SK-N-SH (cell line): ENCODE results near the gene SPATA32. TPM values are rescaled to one million over a fixed set of nuclear protein-coding genes. Genes with fewer than 3 reads are reported as not detected.

ENCODE experiments used
- CTCF ChIA-PET: fragments of 300-600, 350-600 bp; formaldehyde crosslinking; extraction: SDS; loops from one replicate; lab custom pipeline; 2021; lab: Yijun Ruan, JAX
- POLR2A ChIA-PET: fragments of 350-600 bp; sonication (Branson Sonifier 250); formaldehyde crosslinking; extraction: SDS; loops from one replicate; lab custom pipeline; 2020; ENCODE audit warnings: antibody characterized with exemption, inconsistent platforms; lab: Yijun Ruan, JAX
- DNase-seq: peaks from one replicate; pipeline ENCODE4 v3.0.0; 2012
- H2AFZ ChIP-seq: fragments of 200-600 bp; sonication (generic); 2 replicates; pipeline ENCODE4 v1.8.1; 2016; ENCODE audit warnings: antibody characterized with exemption, mild to moderate bottlenecking, low read depth
- H3F3A ChIP-seq: fragments of 200-600 bp; sonication (generic); replicated peaks from 2 replicates; pipeline ENCODE3; 2016; ENCODE audit warnings: antibody characterized with exemption, mild to moderate bottlenecking; ENCODE audit not compliant: insufficient read depth
- H3K27ac ChIP-seq, 2 experiments: fragments of 200-500 bp in 1 of 2; fragments of 200-600 bp in 1 of 2; sonication (Bioruptor generic) in 1 of 2; sonication (generic), shearing (Covaris generic) in 1 of 2; 2 replicates each; pipeline versions ENCODE4 v1.5.1 to v1.6.1; 2014 to 2016; ENCODE audit warnings: low read depth in 2 of 2, inconsistent platforms in 1 of 2, low read length in 1 of 2, mild to moderate bottlenecking in 1 of 2, mixed read lengths in 1 of 2
- H3K27me3 ChIP-seq: fragments of 200-600 bp; sonication (generic), shearing (Covaris generic); 2 replicates; pipeline ENCODE4 v1.6.1; 2016; ENCODE audit warnings: mixed run types; ENCODE audit not compliant: insufficient read depth
- H3K36me3 ChIP-seq, 2 experiments: fragments of 200-500 bp in 1 of 2; fragments of 200-600 bp in 1 of 2; sonication (Bioruptor generic) in 1 of 2; sonication (generic) in 1 of 2; replicated peaks in 1 of 2; 2 replicates each; pipeline versions ENCODE3 to v1.5.1; 2014 to 2016; ENCODE audit warnings: low read length in 1 of 2, mild to moderate bottlenecking in 1 of 2; ENCODE audit not compliant: insufficient read depth in 2 of 2, control insufficient read depth in 1 of 2
- H3K4me1 ChIP-seq, 2 experiments: fragments of 200-500 bp in 1 of 2; fragments of 200-600 bp in 1 of 2; sonication (Bioruptor generic) in 1 of 2; sonication (generic), shearing (Covaris generic) in 1 of 2; 2 replicates each; pipeline versions ENCODE4 v1.5.1 to v1.6.1; 2014 to 2016; ENCODE audit warnings: low read depth in 1 of 2, low read length in 1 of 2, mixed run types in 1 of 2; ENCODE audit not compliant: insufficient read depth in 2 of 2, control insufficient read depth in 1 of 2
- H3K4me2 ChIP-seq: fragments of 200-600 bp; sonication (generic), shearing (Covaris generic); 2 replicates; pipeline ENCODE4 v1.6.1; 2017; ENCODE audit warnings: mixed run types
- H3K4me3 ChIP-seq, 2 experiments: fragments of 200-500 bp in 1 of 2; fragments of 200-600 bp in 1 of 2; sonication (Bioruptor generic) in 1 of 2; sonication (generic), shearing (Covaris generic) in 1 of 2; 2 replicates each; pipeline versions ENCODE4 v1.5.1 to v1.8.1; 2014 to 2016; ENCODE audit warnings: low read depth in 2 of 2, inconsistent platforms in 1 of 2, low read length in 1 of 2, mild to moderate bottlenecking in 1 of 2, mixed read lengths in 1 of 2, moderate library complexity in 1 of 2
- H3K79me2 ChIP-seq: fragments of 200-600 bp; sonication (generic); 2 replicates; pipeline ENCODE4 v1.8.1; 2017; ENCODE audit warnings: mild to moderate bottlenecking; ENCODE audit not compliant: insufficient read depth
- H3K9ac ChIP-seq: fragments of 200-600 bp; sonication (generic); 2 replicates; pipeline ENCODE4 v1.6.1; 2017; ENCODE audit warnings: mixed run types
- H3K9me2 ChIP-seq: fragments of 200-600 bp; sonication (generic); 2 replicates; pipeline ENCODE4 v1.6.1; 2017; ENCODE audit warnings: mixed run types
- H3K9me3 ChIP-seq: fragments of 200-600 bp; sonication (generic); 2 replicates; pipeline ENCODE4 v1.6.1; 2017; ENCODE audit warnings: mixed run types, mild to moderate bottlenecking, moderate library complexity
- H4K20me1 ChIP-seq: fragments of 200-600 bp; sonication (generic); 2 replicates; pipeline ENCODE4 v1.6.1; 2017; ENCODE audit warnings: mild to moderate bottlenecking, mixed run types; ENCODE audit not compliant: insufficient read depth
- ELF1 ChIP-seq: IDR thresholded peaks from 2 replicates; pipeline ENCODE4 v1.4.0; 2012
- EP300 ChIP-seq, 2 experiments: IDR thresholded peaks; 2 replicates each; pipeline versions ENCODE4 v1.4.0 to v1.6.1; 2012; ENCODE audit warnings: borderline replicate concordance in 1 of 2, low read depth in 1 of 2, low read length in 1 of 2
- EZH2phosphoT487 ChIP-seq: fragments of 200-600 bp; sonication (generic); IDR thresholded peaks from 2 replicates; pipeline ENCODE4 v1.6.1; 2017; ENCODE audit warnings: low read depth, mixed run types, mild to moderate bottlenecking, antibody characterized with exemption, moderate library complexity, borderline replicate concordance
- FOSL2 ChIP-seq: IDR thresholded peaks from 2 replicates; pipeline ENCODE4 v1.4.0; 2012; ENCODE audit warnings: low read depth, mild to moderate bottlenecking, moderate library complexity, borderline replicate concordance
- FOXJ3 ChIP-seq: sonication (generic); formaldehyde crosslinking; IDR thresholded peaks from 2 replicates; pipeline ENCODE4 v1.5.1; 2020; ENCODE audit warnings: mild to moderate bottlenecking, missing genetic modification reagents
- GABPA ChIP-seq: IDR thresholded peaks from 2 replicates; pipeline ENCODE4 v1.4.0; 2012; ENCODE audit warnings: low read depth, mild to moderate bottlenecking
- GATA2 ChIP-seq: sonication (generic); formaldehyde crosslinking; IDR thresholded peaks from 2 replicates; pipeline ENCODE4 v1.5.0; 2020; ENCODE audit warnings: mild to moderate bottlenecking, missing genetic modification reagents
- JUND ChIP-seq: IDR thresholded peaks from 2 replicates; pipeline ENCODE4 v1.4.0; 2012
- MEF2A ChIP-seq: IDR thresholded peaks from 2 replicates; pipeline ENCODE4 v1.4.0; 2012; ENCODE audit warnings: low read depth, borderline replicate concordance
- MXI1 ChIP-seq: IDR thresholded peaks from 2 replicates; pipeline ENCODE4 v1.6.1; 2012; ENCODE audit warnings: mild to moderate bottlenecking, low read depth, low read length, improper control_type of control experiment
- NFIC ChIP-seq: IDR thresholded peaks from 2 replicates; pipeline ENCODE4 v1.4.0; 2012; ENCODE audit warnings: borderline replicate concordance
- NRF1 ChIP-seq: IDR thresholded peaks from 2 replicates; pipeline ENCODE4 v1.6.1; 2012; ENCODE audit warnings: low read depth, mild to moderate bottlenecking, low read length
- POLR2AphosphoS5 ChIP-seq: IDR thresholded peaks from 2 replicates; pipeline ENCODE4 v1.6.1; 2012; ENCODE audit warnings: low read depth, low read length
- RCOR1 ChIP-seq: fragments of 150-350 bp; IDR thresholded peaks from 2 replicates; pipeline ENCODE4 v1.6.1; 2017; ENCODE audit warnings: antibody characterized with exemption, low read length
- RFX5 ChIP-seq: IDR thresholded peaks from 2 replicates; pipeline ENCODE4 v1.6.1; 2012; ENCODE audit warnings: mild to moderate bottlenecking, improper control_type of control experiment, low read length
- RXRA ChIP-seq: IDR thresholded peaks from 2 replicates; pipeline ENCODE4 v1.4.0; 2012; ENCODE audit warnings: low read depth, mild to moderate bottlenecking, borderline replicate concordance
- SIN3A ChIP-seq: IDR thresholded peaks from 2 replicates; pipeline ENCODE4 v1.6.1; 2012; ENCODE audit warnings: low read depth, mild to moderate bottlenecking, low read length, moderate library complexity, borderline replicate concordance
- SMC3 ChIP-seq: IDR thresholded peaks from 2 replicates; pipeline ENCODE4 v1.6.1; 2012; ENCODE audit warnings: low read depth, low read length, improper control_type of control experiment
- TCF12 ChIP-seq: IDR thresholded peaks from 2 replicates; pipeline ENCODE4 v1.4.0; 2012
- TEAD4 ChIP-seq: IDR thresholded peaks from 2 replicates; pipeline ENCODE4 v1.4.0; 2012; ENCODE audit warnings: mild to moderate bottlenecking, borderline replicate concordance; ENCODE audit not compliant: insufficient read depth
- USF2 ChIP-seq: fragments of 150-350 bp; IDR thresholded peaks from 2 replicates; pipeline ENCODE4 v1.6.1; 2017; ENCODE audit warnings: antibody characterized with exemption, low read length, low read depth, borderline replicate concordance
- YY1 ChIP-seq: IDR thresholded peaks from 2 replicates; pipeline ENCODE4 v1.4.0; 2012; ENCODE audit warnings: low read depth, mild to moderate bottlenecking
- ZBTB33 ChIP-seq: IDR thresholded peaks from 2 replicates; pipeline ENCODE4 v1.4.0; 2012; ENCODE audit warnings: low read depth, borderline replicate concordance
- WGBS: methylation state at CpG from one replicate; pipeline ENCODE4 v1.1.6; 2017; ENCODE audit warnings: low lambda C conversion rate; 5-methylcytosine and 5-hydroxymethylcytosine counted together
- polyA plus RNA-seq, 3 experiments: library from polyadenylated mRNA; depleted of rRNA; stranded (reverse); fragments of >200 nt; gene quantifications; 2 replicates each; pipeline ENCODE4 v1.2.3, GENCODE V29; 2012
- TF ChIP-seq, protein P1 (sequence below): IDR thresholded peaks from 2 replicates; pipeline ENCODE4; 2012
- TF ChIP-seq, protein P2 (sequence below): fragments of 200-600 bp; sonication (generic); IDR thresholded peaks from 2 replicates; pipeline ENCODE4 v1.6.1; 2017; ENCODE audit warnings: antibody characterized with exemption, mild to moderate bottlenecking, moderate library complexity
- TF ChIP-seq, protein P3 (sequence below): fragments of 150-350 bp; IDR thresholded peaks from 2 replicates; pipeline ENCODE4 v1.6.1; 2016; ENCODE audit warnings: mild to moderate bottlenecking, low read depth, low read length

The SPATA32 gene
- polyA plus RNA-seq, 1 of the 3 experiments (the other 2 are of a cell fraction), result not detected

DNA sequence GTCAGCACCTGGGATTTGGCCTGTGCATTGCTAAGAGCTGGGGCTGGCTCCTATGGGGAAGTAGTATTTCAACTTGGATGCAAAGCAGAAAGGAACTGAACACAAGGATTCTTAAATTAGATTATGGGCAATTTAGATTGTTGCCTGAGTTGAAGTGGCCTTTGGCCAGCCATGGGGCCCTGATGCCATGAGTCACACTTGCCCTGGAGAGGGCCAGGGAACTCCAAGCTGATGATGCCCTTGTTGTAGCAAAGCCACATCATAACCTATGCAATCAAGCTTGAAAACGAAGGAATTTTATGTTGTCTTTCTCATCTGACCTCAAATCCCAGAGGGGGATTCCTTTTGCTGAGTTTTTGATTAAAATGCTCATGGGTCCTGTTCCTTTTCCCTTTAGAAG, 3.9 kb upstream of the SPATA32 start:
- ChIA-PET CTCF (interaction anchor here (0.8 to 3.3 kb wide), 9 partner anchors 12 to 130 kb away, joined by 3 to 15 read pairs (median 4); partner anchors contain the start of genes ACBD4 and MAP3K14), POLR2A (no interaction called here)
- no peak overlapping the region for H3K9ac ChIP-seq
- peak overlapping the region; percentile 51; the same call in 1 of the 2 replicates for H3K4me2 ChIP-seq
- no peak overlapping the region for H2AFZ ChIP-seq
- peak; percentile 51; the same call in 1 of the 2 replicates for TF ChIP-seq NFIC
- peak; percentile 47; the same call in 1 of the 2 replicates for TF ChIP-seq RXRA
- peak; percentile 40; the same call in 1 of the 2 replicates for TF ChIP-seq POLR2AphosphoS5
- peak; percentile 74 for TF ChIP-seq JUND
- TF ChIP-seq GABPA, result no peak
- no peak for TF ChIP-seq RFX5
- TF ChIP-seq EP300 (IDR thresholded peaks at IDR 0.05; ENCODE audit: borderline replicate concordance in 1 of 2, low read depth in 1 of 2, low read length in 1 of 2), result no peak
- no peak for TF ChIP-seq USF2
- no peak for TF ChIP-seq FOXJ3 (CRISPR knock-in tag)
- TF ChIP-seq TEAD4, result no peak
- TF ChIP-seq FOSL2, result peak; percentile 83; the same call in 1 of the 2 replicates
- TF ChIP-seq, protein P1, sequence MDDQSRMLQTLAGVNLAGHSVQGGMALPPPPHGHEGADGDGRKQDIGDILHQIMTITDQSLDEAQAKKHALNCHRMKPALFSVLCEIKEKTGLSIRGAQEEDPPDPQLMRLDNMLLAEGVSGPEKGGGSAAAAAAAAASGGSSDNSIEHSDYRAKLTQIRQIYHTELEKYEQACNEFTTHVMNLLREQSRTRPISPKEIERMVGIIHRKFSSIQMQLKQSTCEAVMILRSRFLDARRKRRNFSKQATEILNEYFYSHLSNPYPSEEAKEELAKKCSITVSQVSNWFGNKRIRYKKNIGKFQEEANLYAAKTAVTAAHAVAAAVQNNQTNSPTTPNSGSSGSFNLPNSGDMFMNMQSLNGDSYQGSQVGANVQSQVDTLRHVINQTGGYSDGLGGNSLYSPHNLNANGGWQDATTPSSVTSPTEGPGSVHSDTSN, result peak; percentile 38
- TF ChIP-seq TCF12, result peak; percentile 52; the same call in 1 of the 2 replicates
- TF ChIP-seq, protein P2, sequence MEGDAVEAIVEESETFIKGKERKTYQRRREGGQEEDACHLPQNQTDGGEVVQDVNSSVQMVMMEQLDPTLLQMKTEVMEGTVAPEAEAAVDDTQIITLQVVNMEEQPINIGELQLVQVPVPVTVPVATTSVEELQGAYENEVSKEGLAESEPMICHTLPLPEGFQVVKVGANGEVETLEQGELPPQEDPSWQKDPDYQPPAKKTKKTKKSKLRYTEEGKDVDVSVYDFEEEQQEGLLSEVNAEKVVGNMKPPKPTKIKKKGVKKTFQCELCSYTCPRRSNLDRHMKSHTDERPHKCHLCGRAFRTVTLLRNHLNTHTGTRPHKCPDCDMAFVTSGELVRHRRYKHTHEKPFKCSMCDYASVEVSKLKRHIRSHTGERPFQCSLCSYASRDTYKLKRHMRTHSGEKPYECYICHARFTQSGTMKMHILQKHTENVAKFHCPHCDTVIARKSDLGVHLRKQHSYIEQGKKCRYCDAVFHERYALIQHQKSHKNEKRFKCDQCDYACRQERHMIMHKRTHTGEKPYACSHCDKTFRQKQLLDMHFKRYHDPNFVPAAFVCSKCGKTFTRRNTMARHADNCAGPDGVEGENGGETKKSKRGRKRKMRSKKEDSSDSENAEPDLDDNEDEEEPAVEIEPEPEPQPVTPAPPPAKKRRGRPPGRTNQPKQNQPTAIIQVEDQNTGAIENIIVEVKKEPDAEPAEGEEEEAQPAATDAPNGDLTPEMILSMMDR, result no peak
- TF ChIP-seq MEF2A, result no peak
- no peak for TF ChIP-seq SMC3
- no peak for TF ChIP-seq MXI1
- no peak for TF ChIP-seq EZH2phosphoT487
- peak; percentile 18; the same call in 1 of the 2 replicates for TF ChIP-seq SIN3A
- no peak for TF ChIP-seq NRF1
- TF ChIP-seq GATA2, result no peak
- no peak for TF ChIP-seq RCOR1
- no peak for TF ChIP-seq YY1
- no peak for TF ChIP-seq ELF1
- TF ChIP-seq, protein P3, sequence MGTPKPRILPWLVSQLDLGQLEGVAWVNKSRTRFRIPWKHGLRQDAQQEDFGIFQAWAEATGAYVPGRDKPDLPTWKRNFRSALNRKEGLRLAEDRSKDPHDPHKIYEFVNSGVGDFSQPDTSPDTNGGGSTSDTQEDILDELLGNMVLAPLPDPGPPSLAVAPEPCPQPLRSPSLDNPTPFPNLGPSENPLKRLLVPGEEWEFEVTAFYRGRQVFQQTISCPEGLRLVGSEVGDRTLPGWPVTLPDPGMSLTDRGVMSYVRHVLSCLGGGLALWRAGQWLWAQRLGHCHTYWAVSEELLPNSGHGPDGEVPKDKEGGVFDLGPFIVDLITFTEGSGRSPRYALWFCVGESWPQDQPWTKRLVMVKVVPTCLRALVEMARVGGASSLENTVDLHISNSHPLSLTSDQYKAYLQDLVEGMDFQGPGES, result no peak
- TF ChIP-seq ZBTB33, result no peak
- no peaks in the 10 kb centered on the region for H3K9me2 ChIP-seq
- WGBS, result 0% methylated on average over 1 of the region's 1 CpG
- DNase-seq, result no peak
- H3K27ac ChIP-seq, result peak overlapping the region; percentile 40 to 84; a peak in 3 of 4 replicates
- no peak overlapping the region for H3K4me3 ChIP-seq
- peaks cover 46 to 68% of the 10 kb centered on the region in 2 experiments for H3K36me3 ChIP-seq
- H3K27me3 ChIP-seq, result no peaks in the 10 kb centered on the region
- H3K4me1 ChIP-seq, result peaks cover 0 to 9% of the 10 kb centered on the region in 2 experiments; a peak in 3 of 4 replicates
- no peaks in the 10 kb centered on the region for H3K9me3 ChIP-seq
- no peaks in the 10 kb centered on the region for H3K79me2 ChIP-seq
- H4K20me1 ChIP-seq, result peaks cover 36% of the 10 kb centered on the region
- peaks cover 33% of the 10 kb centered on the region for H3F3A ChIP-seq
